ENCODE measurements around the gene SRGAP1. TPM values are rescaled to one million over a fixed set of nuclear protein-coding genes. Genes with fewer than 3 reads are reported as not detected.

Gene SRGAP1
- polyA plus RNA-seq, 1 donor (not counting 4 experiments of a cell fraction or from before 2014, with no cell fraction given), result 4.5 TPM

- H3K9ac ChIP-seq (ENCODE audit: control insufficient read depth, extremely low read depth, insufficient read depth, low read length), result no peak overlapping the region
- no peak overlapping the region for H3K4me2 ChIP-seq (ENCODE audit: control insufficient read depth, extremely low read depth, insufficient read depth, low read depth, low read length)
- no peak overlapping the region for H2AFZ ChIP-seq (ENCODE audit: control insufficient read depth, low read length)
- FAIRE-seq (no peak), DNase-seq (ENCODE audit: low read depth, low spot score) (no peak)
- H3K9me3 ChIP-seq (ENCODE audit: control insufficient read depth, low read depth, low read length), result no peaks in the 10 kb centered on the region
- no peak overlapping the region for H3K4me3 ChIP-seq (ENCODE audit: control insufficient read depth in 2 of 3, extremely low read depth in 1 of 3, insufficient read depth in 2 of 3, low read depth in 1 of 3, low read length in 3 of 3)
- TF ChIP-seq EZH2 (IDR thresholded peaks at IDR 0.05; ENCODE audit: low read length), result no peak
- TF ChIP-seq CTCF (optimal IDR thresholded peaks at IDR 0.05 in 1 of 3, IDR thresholded peaks at IDR 0.05 in 1 of 3, conservative IDR thresholded peaks at IDR 0.05 in 1 of 3; ENCODE audit: extremely low read depth in 1 of 3, insufficient read depth in 2 of 3, low read length in 3 of 3), result no peak
- no peaks in the 10 kb centered on the region for H4K20me1 ChIP-seq (ENCODE audit: control insufficient read depth, extremely low read depth, insufficient read depth, low read length)
- no peak overlapping the region for H3K27ac ChIP-seq (ENCODE audit: control insufficient read depth, insufficient read depth, low read length)
- peaks cover 23% of the 10 kb centered on the region for H3K4me1 ChIP-seq (ENCODE audit: control insufficient read depth, extremely low read depth, insufficient read depth, low read length)
- no peaks in the 10 kb centered on the region for H3K9me1 ChIP-seq (ENCODE audit: control insufficient read depth, extremely low read depth, insufficient read depth, low read length)
- H3K79me2 ChIP-seq (ENCODE audit: control insufficient read depth, insufficient read depth, low read length), result peaks cover 9% of the 10 kb centered on the region
- peaks cover 0 to 6% of the 10 kb centered on the region in 2 experiments for H3K36me3 ChIP-seq (ENCODE audit: control insufficient read depth in 2 of 2, extremely low read depth in 1 of 2, insufficient read depth in 2 of 2, low read length in 2 of 2)
- no peaks in the 10 kb centered on the region for H3K27me3 ChIP-seq (ENCODE audit: control insufficient read depth, extremely low read depth, insufficient read depth, low read length)
- dilution Hi-C loops (cut with MboI; ENCODE audit: extremely low pct_ligation_motif_present, low sequenced_read_pairs), result no loop called here
Observed at GRCh38 chr12:63982604-63983295, 138.2 kb downstream of the SRGAP1 start.

GRCh38 chr12:63985456-63985855, 141.0 kb downstream of the SRGAP1 start:
- FAIRE-seq, result no peak
- dilution Hi-C loops (cut with MboI; ENCODE audit: extremely low pct_ligation_motif_present, low sequenced_read_pairs), result no loop called here
- no peak for DNase-seq (ENCODE audit: low read depth, low spot score)
- Histone ChIP-seq H3K4me1 (ENCODE audit: control insufficient read depth, extremely low read depth, insufficient read depth, low read length) (no peaks in the 10 kb centered on the region), H2AFZ (ENCODE audit: control insufficient read depth, low read length) (no peak overlapping the region), H3K79me2 (ENCODE audit: control insufficient read depth, insufficient read depth, low read length) (peaks cover 4% of the 10 kb centered on the region), H3K9me1 (ENCODE audit: control insufficient read depth, extremely low read depth, insufficient read depth, low read length) (no peaks in the 10 kb centered on the region), H3K27ac (ENCODE audit: control insufficient read depth, insufficient read depth, low read length) (no peak overlapping the region), H3K27me3 (ENCODE audit: control insufficient read depth, extremely low read depth, insufficient read depth, low read length) (no peaks in the 10 kb centered on the region), H3K9ac (ENCODE audit: control insufficient read depth, extremely low read depth, insufficient read depth, low read length) (no peak overlapping the region), H3K4me2 (ENCODE audit: control insufficient read depth, extremely low read depth, insufficient read depth, low read depth, low read length) (no peak overlapping the region), H3K9me3 (ENCODE audit: control insufficient read depth, low read depth, low read length) (no peaks in the 10 kb centered on the region), H3K36me3 (ENCODE audit: control insufficient read depth in 2 of 2, extremely low read depth in 1 of 2, insufficient read depth in 2 of 2, low read length in 2 of 2) (peaks cover 2 to 14% of the 10 kb centered on the region in 2 experiments), H4K20me1 (ENCODE audit: control insufficient read depth, extremely low read depth, insufficient read depth, low read length) (no peaks in the 10 kb centered on the region), H3K4me3 (ENCODE audit: control insufficient read depth in 2 of 3, extremely low read depth in 1 of 3, insufficient read depth in 2 of 3, low read depth in 1 of 3, low read length in 3 of 3) (no peak overlapping the region)
- TF ChIP-seq EZH2 (IDR thresholded peaks at IDR 0.05; ENCODE audit: low read length) (no peak), CTCF (optimal IDR thresholded peaks at IDR 0.05 in 1 of 3, IDR thresholded peaks at IDR 0.05 in 1 of 3, conservative IDR thresholded peaks at IDR 0.05 in 1 of 3; ENCODE audit: extremely low read depth in 1 of 3, insufficient read depth in 2 of 3, low read length in 3 of 3) (no peak)
